ENCODE data around the gene LRRC8D. TPM values are rescaled to one million over a fixed set of nuclear protein-coding genes. Genes with fewer than 3 reads are reported as not detected.

The LRRC8D gene
- total and polyA plus RNA-seq, 11 donors = 2.1 to 16.5 (median 8.0) TPM

DNA sequence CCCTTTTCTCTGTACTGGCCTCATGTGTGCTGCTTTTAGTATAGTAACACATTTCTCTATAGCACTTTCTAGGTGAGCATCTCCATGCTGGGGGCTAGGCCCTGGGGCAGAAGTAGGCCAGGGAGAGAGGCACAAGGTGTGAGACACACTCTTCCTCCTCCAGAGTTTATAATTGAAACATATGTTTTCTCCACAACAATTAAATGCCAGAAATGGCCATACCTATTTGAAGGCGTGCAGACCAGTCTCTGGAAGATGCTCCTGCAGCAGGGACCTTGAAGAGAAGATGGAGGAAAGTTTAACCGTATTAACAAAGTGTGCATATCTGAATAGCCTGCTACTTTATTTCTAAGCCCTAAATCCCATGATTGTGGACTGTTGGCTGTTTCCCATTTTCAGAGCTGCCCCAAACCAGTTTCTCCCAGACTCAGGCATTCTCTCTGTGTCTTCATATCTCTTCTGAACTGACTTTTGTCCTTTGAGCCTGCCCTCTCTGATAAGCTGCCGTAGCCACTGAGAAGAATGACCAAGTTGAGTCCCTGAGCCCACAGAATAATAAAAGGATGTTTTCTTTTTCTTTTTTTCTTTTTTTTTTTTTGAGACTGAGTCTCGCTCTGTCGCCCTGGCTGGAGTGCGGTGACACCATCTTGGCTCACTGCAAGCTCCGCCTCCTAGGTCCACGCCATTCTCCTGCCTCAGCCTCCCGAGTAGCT, 81.3 kb downstream of the LRRC8D start:
- TF ChIP-seq CTCF (IDR thresholded peaks at IDR 0.05) = no peak
- no peak for TF ChIP-seq POLR2A (IDR thresholded peaks at IDR 0.05)
- H3K9me3 ChIP-seq = no peaks in the 10 kb centered on the region
- DNase-seq (no peak), ATAC-seq (no peak)
- no peak overlapping the region for H3K4me3 ChIP-seq
- no peak overlapping the region for H3K27ac ChIP-seq
- H3K27me3 ChIP-seq = no peaks in the 10 kb centered on the region
- WGBS, 4 donors = 90 to 94% (median 91%) methylated on average over 9 of the region's 9 CpGs
- no peaks in the 10 kb centered on the region for H3K36me3 ChIP-seq
- peaks cover 3 to 64% (median 31%) of the 10 kb centered on the region in 12 donors for H3K4me1 ChIP-seq
- intact Hi-C loops (cut with DNase I) = loop anchor here in 2 of 10 donors (10.0 kb wide), 1 partner anchor 57 kb away; no protein-coding TSS in a partner anchor

DNA sequence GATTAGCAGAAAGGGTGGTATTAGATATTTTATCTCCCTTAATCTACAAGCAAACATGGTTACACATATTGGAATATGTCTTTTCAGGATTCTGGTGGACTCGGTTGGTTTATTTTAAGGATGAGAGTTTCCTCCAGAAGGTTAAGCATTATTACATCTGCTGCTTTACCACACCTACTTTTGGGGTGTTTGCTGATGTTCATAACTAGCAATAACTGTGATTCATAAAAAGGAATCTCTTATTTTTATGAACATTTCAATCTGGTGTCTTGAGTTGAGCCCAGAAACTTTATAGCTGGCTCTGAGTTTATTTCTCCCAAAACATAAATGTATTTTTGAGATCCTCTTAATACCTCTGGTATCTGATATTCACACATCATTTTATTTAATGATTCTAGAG, 82.7 kb downstream of the LRRC8D start:
- 46 to 59% (median 52%) methylated on average over 1 of the region's 1 CpG for WGBS, 4 donors
- Histone ChIP-seq H3K27ac (peak overlapping the region in 11 of 12 donors; percentile 27 to 72 (median 52)), H3K27me3 (no peaks in the 10 kb centered on the region), H3K4me3 (no peak overlapping the region), H3K36me3 (no peaks in the 10 kb centered on the region), H3K4me1 (peaks cover 6 to 62% (median 37%) of the 10 kb centered on the region in 12 donors), H3K9me3 (no peaks in the 10 kb centered on the region)
- DNase-seq (no peak), ATAC-seq (no peak)
- intact Hi-C loops (cut with DNase I) = loop anchor here in 2 of 10 donors (10.0 kb wide), 1 partner anchor 59 kb away; no protein-coding TSS in a partner anchor
- no peak for TF ChIP-seq CTCF (IDR thresholded peaks at IDR 0.05)
- TF ChIP-seq POLR2A (IDR thresholded peaks at IDR 0.05) = no peak

DNA sequence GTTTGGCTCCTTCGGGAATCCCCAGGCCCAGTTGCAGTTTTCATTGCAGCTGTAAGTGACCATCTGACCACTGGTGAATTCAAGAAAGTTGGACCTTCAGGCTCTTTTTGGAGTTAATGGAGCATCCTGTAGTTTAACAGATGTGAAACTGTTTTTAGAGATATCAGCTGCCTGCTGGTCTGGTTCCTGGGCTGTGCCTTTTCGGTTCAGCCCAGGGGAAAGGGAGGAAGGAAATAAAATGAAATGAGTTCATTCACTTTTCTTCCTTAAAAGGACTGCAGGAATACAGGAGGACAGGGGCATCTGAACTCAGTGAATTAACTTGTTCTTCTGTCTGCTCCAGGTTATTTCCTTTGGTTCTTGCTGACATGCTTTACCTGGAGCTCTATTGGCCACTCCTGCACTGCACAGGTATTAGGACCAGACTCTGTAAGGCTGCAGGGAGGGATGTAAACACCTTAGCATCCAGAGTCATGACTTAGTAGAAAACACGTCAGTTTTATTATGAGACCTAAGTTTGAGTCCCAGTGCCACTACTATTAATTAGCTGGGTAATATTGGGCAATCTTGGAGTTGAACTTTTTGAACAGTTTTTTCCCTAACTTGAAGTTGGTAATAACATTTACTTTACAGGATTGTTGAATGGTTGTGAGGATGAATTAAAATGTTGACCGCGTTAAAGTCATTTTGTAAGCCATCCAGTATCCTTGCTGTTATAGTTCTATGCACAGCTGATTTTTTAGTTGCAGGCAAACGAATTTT, 83.6 kb downstream of the LRRC8D start:
- Histone ChIP-seq H3K4me3 (peak overlapping the region in 1 of 12 donors; percentile 11), H3K27me3 (no peaks in the 10 kb centered on the region), H3K27ac (peak overlapping the region in 11 of 12 donors; percentile 27 to 72 (median 58)), H3K36me3 (no peaks in the 10 kb centered on the region), H3K4me1 (peaks cover 6 to 70% (median 42%) of the 10 kb centered on the region in 12 donors), H3K9me3 (no peaks in the 10 kb centered on the region)
- intact Hi-C loops (cut with DNase I) = loop anchor here in 2 of 10 donors (10.0 kb wide), 1 partner anchor 60 kb away; no protein-coding TSS in a partner anchor
- TF ChIP-seq CTCF (IDR thresholded peaks at IDR 0.05) = no peak
- TF ChIP-seq POLR2A (IDR thresholded peaks at IDR 0.05) = no peak
- WGBS, 4 donors = 62 to 68% (median 64%) methylated on average over 6 of the region's 6 CpGs
- peak in 3 of 4 donors; percentile 18 to 59 (median 19) for ATAC-seq
- peak in 2 of 5 donors; percentile 18 to 36 for DNase-seq

Data from heart left ventricle (tissue), 16 donors.